SK-N-SH (cell line): ENCODE data around the gene INTS6. TPM values are rescaled to one million over a fixed set of nuclear protein-coding genes. Genes with fewer than 3 reads are reported as not detected.

Experiments used
- CTCF ChIA-PET: fragments of 300-600, 350-600 bp; formaldehyde crosslinking; extraction: SDS; loops from one replicate; lab custom pipeline; 2021; lab: Yijun Ruan, JAX
- POLR2A ChIA-PET: fragments of 350-600 bp; sonication (Branson Sonifier 250); formaldehyde crosslinking; extraction: SDS; loops from one replicate; lab custom pipeline; 2020; ENCODE audit warnings: antibody characterized with exemption, inconsistent platforms; lab: Yijun Ruan, JAX
- DNase-seq: peaks from one replicate; pipeline ENCODE4 v3.0.0; 2012
- H2AFZ ChIP-seq: fragments of 200-600 bp; sonication (generic); 2 replicates; pipeline ENCODE4 v1.8.1; 2016; ENCODE audit warnings: antibody characterized with exemption, mild to moderate bottlenecking, low read depth
- H3F3A ChIP-seq: fragments of 200-600 bp; sonication (generic); replicated peaks from 2 replicates; pipeline ENCODE3; 2016; ENCODE audit warnings: antibody characterized with exemption, mild to moderate bottlenecking; ENCODE audit not compliant: insufficient read depth
- H3K27ac ChIP-seq, 2 experiments: fragments of 200-500 bp in 1 of 2; fragments of 200-600 bp in 1 of 2; sonication (Bioruptor generic) in 1 of 2; sonication (generic), shearing (Covaris generic) in 1 of 2; 2 replicates each; pipeline versions ENCODE4 v1.5.1 to v1.6.1; 2014 to 2016; ENCODE audit warnings: low read depth in 2 of 2, inconsistent platforms in 1 of 2, low read length in 1 of 2, mild to moderate bottlenecking in 1 of 2, mixed read lengths in 1 of 2
- H3K27me3 ChIP-seq: fragments of 200-600 bp; sonication (generic), shearing (Covaris generic); 2 replicates; pipeline ENCODE4 v1.6.1; 2016; ENCODE audit warnings: mixed run types; ENCODE audit not compliant: insufficient read depth
- H3K36me3 ChIP-seq, 2 experiments: fragments of 200-500 bp in 1 of 2; fragments of 200-600 bp in 1 of 2; sonication (Bioruptor generic) in 1 of 2; sonication (generic) in 1 of 2; replicated peaks in 1 of 2; 2 replicates each; pipeline versions ENCODE3 to v1.5.1; 2014 to 2016; ENCODE audit warnings: low read length in 1 of 2, mild to moderate bottlenecking in 1 of 2; ENCODE audit not compliant: insufficient read depth in 2 of 2, control insufficient read depth in 1 of 2
- H3K4me1 ChIP-seq, 2 experiments: fragments of 200-500 bp in 1 of 2; fragments of 200-600 bp in 1 of 2; sonication (Bioruptor generic) in 1 of 2; sonication (generic), shearing (Covaris generic) in 1 of 2; 2 replicates each; pipeline versions ENCODE4 v1.5.1 to v1.6.1; 2014 to 2016; ENCODE audit warnings: low read depth in 1 of 2, low read length in 1 of 2, mixed run types in 1 of 2; ENCODE audit not compliant: insufficient read depth in 2 of 2, control insufficient read depth in 1 of 2
- H3K4me2 ChIP-seq: fragments of 200-600 bp; sonication (generic), shearing (Covaris generic); 2 replicates; pipeline ENCODE4 v1.6.1; 2017; ENCODE audit warnings: mixed run types
- H3K4me3 ChIP-seq, 2 experiments: fragments of 200-500 bp in 1 of 2; fragments of 200-600 bp in 1 of 2; sonication (Bioruptor generic) in 1 of 2; sonication (generic), shearing (Covaris generic) in 1 of 2; 2 replicates each; pipeline versions ENCODE4 v1.5.1 to v1.8.1; 2014 to 2016; ENCODE audit warnings: low read depth in 2 of 2, inconsistent platforms in 1 of 2, low read length in 1 of 2, mild to moderate bottlenecking in 1 of 2, mixed read lengths in 1 of 2, moderate library complexity in 1 of 2
- H3K79me2 ChIP-seq: fragments of 200-600 bp; sonication (generic); 2 replicates; pipeline ENCODE4 v1.8.1; 2017; ENCODE audit warnings: mild to moderate bottlenecking; ENCODE audit not compliant: insufficient read depth
- H3K9ac ChIP-seq: fragments of 200-600 bp; sonication (generic); 2 replicates; pipeline ENCODE4 v1.6.1; 2017; ENCODE audit warnings: mixed run types
- H3K9me2 ChIP-seq: fragments of 200-600 bp; sonication (generic); 2 replicates; pipeline ENCODE4 v1.6.1; 2017; ENCODE audit warnings: mixed run types
- H3K9me3 ChIP-seq: fragments of 200-600 bp; sonication (generic); 2 replicates; pipeline ENCODE4 v1.6.1; 2017; ENCODE audit warnings: mixed run types, mild to moderate bottlenecking, moderate library complexity
- H4K20me1 ChIP-seq: fragments of 200-600 bp; sonication (generic); 2 replicates; pipeline ENCODE4 v1.6.1; 2017; ENCODE audit warnings: mild to moderate bottlenecking, mixed run types; ENCODE audit not compliant: insufficient read depth
- CHD2 ChIP-seq: fragments of 150-350 bp; IDR thresholded peaks from 2 replicates; pipeline ENCODE4 v1.6.1; 2018; ENCODE audit warnings: low read length; ENCODE audit not compliant: partially characterized antibody
- CTCF ChIP-seq: fragments of 200-600 bp; sonication (generic); IDR thresholded peaks from 2 replicates; pipeline ENCODE4 v1.6.1; 2017; ENCODE audit warnings: antibody characterized with exemption, mild to moderate bottlenecking, moderate library complexity
- ELF1 ChIP-seq: IDR thresholded peaks from 2 replicates; pipeline ENCODE4 v1.4.0; 2012
- EZH2phosphoT487 ChIP-seq: fragments of 200-600 bp; sonication (generic); IDR thresholded peaks from 2 replicates; pipeline ENCODE4 v1.6.1; 2017; ENCODE audit warnings: low read depth, mixed run types, mild to moderate bottlenecking, antibody characterized with exemption, moderate library complexity, borderline replicate concordance
- FOSL2 ChIP-seq: IDR thresholded peaks from 2 replicates; pipeline ENCODE4 v1.4.0; 2012; ENCODE audit warnings: low read depth, mild to moderate bottlenecking, moderate library complexity, borderline replicate concordance
- GABPA ChIP-seq: IDR thresholded peaks from 2 replicates; pipeline ENCODE4 v1.4.0; 2012; ENCODE audit warnings: low read depth, mild to moderate bottlenecking
- JUND ChIP-seq: IDR thresholded peaks from 2 replicates; pipeline ENCODE4 v1.4.0; 2012
- MXI1 ChIP-seq: IDR thresholded peaks from 2 replicates; pipeline ENCODE4 v1.6.1; 2012; ENCODE audit warnings: mild to moderate bottlenecking, low read depth, low read length, improper control_type of control experiment
- NRF1 ChIP-seq: IDR thresholded peaks from 2 replicates; pipeline ENCODE4 v1.6.1; 2012; ENCODE audit warnings: low read depth, mild to moderate bottlenecking, low read length
- SIN3A ChIP-seq: IDR thresholded peaks from 2 replicates; pipeline ENCODE4 v1.6.1; 2012; ENCODE audit warnings: low read depth, mild to moderate bottlenecking, low read length, moderate library complexity, borderline replicate concordance
- TCF12 ChIP-seq: IDR thresholded peaks from 2 replicates; pipeline ENCODE4 v1.4.0; 2012
- TEAD4 ChIP-seq: IDR thresholded peaks from 2 replicates; pipeline ENCODE4 v1.4.0; 2012; ENCODE audit warnings: mild to moderate bottlenecking, borderline replicate concordance; ENCODE audit not compliant: insufficient read depth
- YY1 ChIP-seq: IDR thresholded peaks from 2 replicates; pipeline ENCODE4 v1.4.0; 2012; ENCODE audit warnings: low read depth, mild to moderate bottlenecking
- ZBTB33 ChIP-seq: IDR thresholded peaks from 2 replicates; pipeline ENCODE4 v1.4.0; 2012; ENCODE audit warnings: low read depth, borderline replicate concordance
- WGBS: methylation state at CpG from one replicate; pipeline ENCODE4 v1.1.6; 2017; ENCODE audit warnings: low lambda C conversion rate; 5-methylcytosine and 5-hydroxymethylcytosine counted together
- polyA plus RNA-seq, 3 experiments: library from polyadenylated mRNA; depleted of rRNA; stranded (reverse); fragments of >200 nt; gene quantifications; 2 replicates each; pipeline ENCODE4 v1.2.3, GENCODE V29; 2012
- TF ChIP-seq, protein P1 (sequence below): fragments of 150-350 bp; IDR thresholded peaks from 2 replicates; pipeline ENCODE4 v1.6.1; 2016; ENCODE audit warnings: mild to moderate bottlenecking, low read depth, low read length
- TF ChIP-seq, protein P2 (sequence below): fragments of 150-350 bp; IDR thresholded peaks from 2 replicates; pipeline ENCODE4 v1.6.1; 2017; ENCODE audit warnings: antibody characterized with exemption, low read length, low read depth, borderline replicate concordance

The INTS6 gene
- polyA plus RNA-seq, 1 of the 3 experiments (the other 2 are of a cell fraction): 7.7 TPM

DNA sequence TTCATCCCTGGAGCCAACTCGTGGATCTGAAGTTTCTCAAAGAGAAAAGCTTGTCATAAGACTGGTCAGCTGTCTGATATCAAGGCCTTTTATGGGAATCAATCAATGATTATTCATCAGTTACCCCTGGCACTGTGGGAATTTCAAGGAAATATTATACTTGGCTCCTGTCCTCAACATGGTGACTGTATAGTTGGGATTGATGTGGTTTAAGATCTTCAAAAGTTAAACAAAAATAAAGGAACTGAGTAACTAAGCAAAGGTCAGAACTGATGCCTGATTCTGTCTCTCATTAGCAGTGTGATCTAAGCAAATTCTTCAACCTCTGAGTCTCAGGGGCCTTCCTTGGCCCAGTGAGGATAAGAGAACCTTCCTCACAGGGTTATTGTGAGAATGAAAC lies 135.6 kb downstream of the INTS6 start:
- H3K9me3 ChIP-seq: no peaks in the 10 kb centered on the region
- H3K79me2 ChIP-seq: no peaks in the 10 kb centered on the region
- H3F3A ChIP-seq: peaks cover 6% of the 10 kb centered on the region
- POLR2A ChIA-PET: no interaction called here
- DNase-seq: no peak
- H3K4me2 ChIP-seq: no peak overlapping the region
- no peak overlapping the region for H3K9ac ChIP-seq
- no peaks in the 10 kb centered on the region for H3K27me3 ChIP-seq
- 18% methylated on average over 1 of the region's 1 CpG for WGBS
- no peak overlapping the region for H2AFZ ChIP-seq
- H3K9me2 ChIP-seq: no peaks in the 10 kb centered on the region
- no peaks in the 10 kb centered on the region for H4K20me1 ChIP-seq
- H3K27ac ChIP-seq: peak overlapping the region in 1 of 2 experiments; percentile 61; a peak in 2 of 4 replicates
- TF ChIP-seq GABPA (no peak), TEAD4 (no peak), NRF1 (no peak), ZBTB33 (no peak), TCF12 (peak; percentile 5; the same call in 1 of the 2 replicates)
- TF ChIP-seq, all 33 proteins: peak for 1
- H3K4me3 ChIP-seq: no peak overlapping the region
- peaks cover 0 to 8% of the 10 kb centered on the region in 2 experiments; a peak in 1 of 4 replicates for H3K4me1 ChIP-seq
- no peaks in the 10 kb centered on the region for H3K36me3 ChIP-seq
- CTCF ChIA-PET: no interaction called here

GRCh38 chr13:51313619-51314018 lies 139.2 kb downstream of the INTS6 start:
- Histone ChIP-seq H3F3A (peaks cover 6% of the 10 kb centered on the region), H3K4me3 (no peak overlapping the region), H2AFZ (no peak overlapping the region), H3K27ac (no peak overlapping the region), H3K9me3 (no peaks in the 10 kb centered on the region), H3K79me2 (no peaks in the 10 kb centered on the region), H3K9ac (no peak overlapping the region), H3K4me2 (no peak overlapping the region), H4K20me1 (no peaks in the 10 kb centered on the region), H3K4me1 (peaks cover 0 to 8% of the 10 kb centered on the region in 2 experiments; a peak in 1 of 4 replicates), H3K27me3 (no peaks in the 10 kb centered on the region; the same call in 1 of the 2 replicates), H3K9me2 (no peaks in the 10 kb centered on the region), H3K36me3 (no peaks in the 10 kb centered on the region)
- TF ChIP-seq, protein P1, sequence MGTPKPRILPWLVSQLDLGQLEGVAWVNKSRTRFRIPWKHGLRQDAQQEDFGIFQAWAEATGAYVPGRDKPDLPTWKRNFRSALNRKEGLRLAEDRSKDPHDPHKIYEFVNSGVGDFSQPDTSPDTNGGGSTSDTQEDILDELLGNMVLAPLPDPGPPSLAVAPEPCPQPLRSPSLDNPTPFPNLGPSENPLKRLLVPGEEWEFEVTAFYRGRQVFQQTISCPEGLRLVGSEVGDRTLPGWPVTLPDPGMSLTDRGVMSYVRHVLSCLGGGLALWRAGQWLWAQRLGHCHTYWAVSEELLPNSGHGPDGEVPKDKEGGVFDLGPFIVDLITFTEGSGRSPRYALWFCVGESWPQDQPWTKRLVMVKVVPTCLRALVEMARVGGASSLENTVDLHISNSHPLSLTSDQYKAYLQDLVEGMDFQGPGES: no peak
- TF ChIP-seq EZH2phosphoT487 (no peak), NRF1 (no peak), JUND (no peak), MXI1 (no peak), CTCF (no peak), SIN3A (no peak), CHD2 (no peak), ELF1 (no peak), TCF12 (no peak), FOSL2 (no peak), YY1 (no peak)
- TF ChIP-seq, protein P2, sequence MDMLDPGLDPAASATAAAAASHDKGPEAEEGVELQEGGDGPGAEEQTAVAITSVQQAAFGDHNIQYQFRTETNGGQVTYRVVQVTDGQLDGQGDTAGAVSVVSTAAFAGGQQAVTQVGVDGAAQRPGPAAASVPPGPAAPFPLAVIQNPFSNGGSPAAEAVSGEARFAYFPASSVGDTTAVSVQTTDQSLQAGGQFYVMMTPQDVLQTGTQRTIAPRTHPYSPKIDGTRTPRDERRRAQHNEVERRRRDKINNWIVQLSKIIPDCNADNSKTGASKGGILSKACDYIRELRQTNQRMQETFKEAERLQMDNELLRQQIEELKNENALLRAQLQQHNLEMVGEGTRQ: no peak
- no peak for DNase-seq
- CTCF ChIA-PET: interaction anchor here (1.2 to 1.5 kb wide), 2 partner anchors 16 to 28 kb away, joined by 6 to 9 read pairs; no protein-coding TSS in a partner anchor
- WGBS: 38% methylated on average over 1 of the region's 1 CpG
- POLR2A ChIA-PET: no interaction called here
